H9 (cell line): Measurements from ENCODE around the gene SPN. TPM values are rescaled to one million over a fixed set of nuclear protein-coding genes. Genes with fewer than 3 reads are reported as not detected.

Experiments
- DNase-seq: peaks from one replicate; pipeline ENCODE4 v3.0.0-alpha.2; 2017
- H2AFZ ChIP-seq: one replicate; pipeline ENCODE4 v1.6.1; 2013; ENCODE audit warnings: mild to moderate bottlenecking, low read length, control low read depth, moderate library complexity
- H2AK5ac ChIP-seq: 2 replicates; pipeline ENCODE4 v1.6.1; 2013; ENCODE audit warnings: low read length, control low read depth, mixed read lengths; ENCODE audit not compliant: insufficient read length
- H2BK120ac ChIP-seq: one replicate; pipeline ENCODE4 v1.6.1; 2013; ENCODE audit warnings: low read depth, mild to moderate bottlenecking, low read length, control low read depth, inconsistent platforms; ENCODE audit not compliant: poor library complexity, severe bottlenecking
- H2BK12ac ChIP-seq: 2 replicates; pipeline ENCODE4 v1.6.1; 2013; ENCODE audit warnings: low read length, control low read depth, mixed read lengths, low read depth; ENCODE audit not compliant: insufficient read length
- H2BK15ac ChIP-seq: 2 replicates; pipeline ENCODE4 v1.6.1; 2013; ENCODE audit warnings: low read depth, low read length, control low read depth
- H2BK20ac ChIP-seq: one replicate; pipeline ENCODE4 v1.6.1; 2013; ENCODE audit warnings: low read depth, mild to moderate bottlenecking, low read length, control low read depth, inconsistent platforms; ENCODE audit not compliant: poor library complexity, severe bottlenecking
- H2BK5ac ChIP-seq: 2 replicates; pipeline ENCODE4 v1.6.1; 2013; ENCODE audit warnings: low read length, control low read depth, mixed read lengths; ENCODE audit not compliant: insufficient read length
- H3K14ac ChIP-seq: 2 replicates; pipeline ENCODE4 v1.6.1; 2013; ENCODE audit warnings: low read length, control low read depth; ENCODE audit not compliant: insufficient read depth
- H3K18ac ChIP-seq: 2 replicates; pipeline ENCODE4 v1.6.1; 2013; ENCODE audit warnings: low read depth, mild to moderate bottlenecking, mixed read lengths, low read length, control low read depth; ENCODE audit not compliant: insufficient read length
- H3K23ac ChIP-seq: 2 replicates; pipeline ENCODE4 v1.6.1; 2013; ENCODE audit warnings: low read length, control low read depth, mixed read lengths, low read depth; ENCODE audit not compliant: insufficient read length
- H3K23me2 ChIP-seq: 2 replicates; pipeline ENCODE4 v1.6.1; 2013; ENCODE audit warnings: low read depth, mild to moderate bottlenecking, mixed read lengths, low read length, control low read depth; ENCODE audit not compliant: insufficient read length, poor library complexity, severe bottlenecking
- H3K27ac ChIP-seq: 2 replicates; pipeline ENCODE4 v1.5.1; 2013; ENCODE audit warnings: low read length, control low read depth, mixed read lengths, low read depth; ENCODE audit not compliant: insufficient read length
- H3K27me3 ChIP-seq: 2 replicates; pipeline ENCODE4 v1.6.1; 2013; ENCODE audit warnings: low read length, control low read depth, inconsistent platforms; ENCODE audit not compliant: insufficient read depth
- H3K4ac ChIP-seq: 2 replicates; pipeline ENCODE4 v1.6.1; 2013; ENCODE audit warnings: low read depth, mild to moderate bottlenecking, control low read depth, inconsistent platforms, low read length, moderate library complexity
- H3K4me1 ChIP-seq: 2 replicates; pipeline ENCODE4 v1.6.1; 2013; ENCODE audit warnings: low read length, control low read depth, inconsistent platforms; ENCODE audit not compliant: insufficient read depth
- H3K4me2 ChIP-seq: 2 replicates; pipeline ENCODE4 v1.6.1; 2013; ENCODE audit warnings: low read length, control low read depth, mixed read lengths; ENCODE audit not compliant: insufficient read length, insufficient read depth
- H3K56ac ChIP-seq: 2 replicates; pipeline ENCODE4 v1.6.1; 2013; ENCODE audit warnings: low read depth, mild to moderate bottlenecking, mixed read lengths, low read length, control low read depth; ENCODE audit not compliant: insufficient read length
- H3K79me1 ChIP-seq: 2 replicates; pipeline ENCODE4 v1.6.1; 2013; ENCODE audit warnings: low read depth, mild to moderate bottlenecking, moderate library complexity, low read length, control low read depth, inconsistent platforms; ENCODE audit not compliant: insufficient read depth, poor library complexity, severe bottlenecking
- H3K79me2 ChIP-seq: 2 replicates; pipeline ENCODE4 v1.6.1; 2013; ENCODE audit warnings: low read length, control low read depth, inconsistent platforms; ENCODE audit not compliant: insufficient read depth
- H3K9ac ChIP-seq: 2 replicates; pipeline ENCODE4 v1.6.1; 2013; ENCODE audit warnings: low read length, control low read depth, mixed read lengths; ENCODE audit not compliant: insufficient read length; ENCODE audit errors: extremely low read depth
- H3K9me3 ChIP-seq: one replicate; pipeline ENCODE4 v1.6.1; 2013; ENCODE audit warnings: low read depth, low read length, inconsistent platforms; ENCODE audit not compliant: control insufficient read depth
- H3T11ph ChIP-seq: one replicate; pipeline ENCODE4 v1.6.1; 2013; ENCODE audit warnings: mild to moderate bottlenecking, low read length, control low read depth, inconsistent platforms
- H4K20me1 ChIP-seq: one replicate; pipeline ENCODE4 v1.6.1; 2013; ENCODE audit not compliant: control insufficient read depth, insufficient read length, insufficient read depth
- H4K5ac ChIP-seq: 2 replicates; pipeline ENCODE4 v1.6.1; 2013; ENCODE audit warnings: low read depth, mild to moderate bottlenecking, mixed read lengths, low read length, control low read depth; ENCODE audit not compliant: insufficient read length
- H4K8ac ChIP-seq: replicated peaks from 2 replicates; pipeline ENCODE4 v1.6.1; 2013; ENCODE audit warnings: low read length, control low read depth, mixed read lengths, low read depth; ENCODE audit not compliant: insufficient read length
- H4K91ac ChIP-seq: 2 replicates; pipeline ENCODE4 v1.6.1; 2013; ENCODE audit warnings: low read depth, mild to moderate bottlenecking, moderate library complexity, mixed read lengths, low read length, control low read depth; ENCODE audit not compliant: insufficient read length
- H3K27ac Mint-ChIP-seq, 3 experiments: 2 replicates in 2 of 3; 3 replicates in 1 of 3; pipeline ENCODE4 v1.8.0; 2020 to 2021; ENCODE audit warnings: mixed read lengths in 3 of 3, mild to moderate bottlenecking in 1 of 3, moderate library complexity in 1 of 3
- H3K27me3 Mint-ChIP-seq: 2 replicates; pipeline ENCODE4 v1.8.0; 2021; ENCODE audit warnings: low read depth, mild to moderate bottlenecking, moderate library complexity, mixed read lengths
- H3K36me3 Mint-ChIP-seq, 3 experiments: 2 replicates in 2 of 3; 3 replicates in 1 of 3; pipeline ENCODE4 v1.8.0; 2020 to 2021; ENCODE audit warnings: low read depth in 3 of 3, mixed read lengths in 3 of 3; ENCODE audit not compliant: insufficient read depth in 1 of 3
- H3K4me1 Mint-ChIP-seq, 2 experiments: 2 replicates each; pipeline ENCODE4 v1.8.0; 2020; ENCODE audit warnings: mixed read lengths in 2 of 2
- H3K4me3 Mint-ChIP-seq, 2 experiments: 2 replicates in 1 of 2; 3 replicates in 1 of 2; pipeline ENCODE4 v1.8.0; 2020 to 2021; ENCODE audit warnings: mild to moderate bottlenecking in 2 of 2, mixed read lengths in 2 of 2, moderate library complexity in 1 of 2
- H3K9me3 Mint-ChIP-seq, 2 experiments: 2 replicates in 1 of 2; 3 replicates in 1 of 2; pipeline ENCODE4 v1.8.0; 2020; ENCODE audit warnings: mild to moderate bottlenecking in 2 of 2, mixed read lengths in 2 of 2, moderate library complexity in 1 of 2
- CTCF ChIP-seq: fragments of 200-600 bp; sonication (generic); conservative IDR thresholded peaks from 3 replicates; pipeline ENCODE4 v1.8.0; 2021; ENCODE audit warnings: antibody characterized with exemption, mild to moderate bottlenecking
- WGBS: extraction: QIAGEN DNeasy Blood & Tissue Kit; methylation state at CpG from one replicate; pipeline ENCODE4 v1.1.7; 2013; ENCODE audit warnings: missing lambda C conversion rate, low lambda C conversion rate, mixed read lengths; ENCODE audit not compliant: insufficient read length; ENCODE audit errors: extremely low coverage; 5-methylcytosine and 5-hydroxymethylcytosine counted together
- total RNA-seq: library from RNA; stranded (reverse); gene quantifications from 2 replicates; pipeline ENCODE4 v1.2.1, GENCODE V29; 2021

The SPN gene
- total RNA-seq, 1 experiment from 2014 or later, result 0.77 TPM

- Histone ChIP-seq H3K4ac (no peak overlapping the region), H3K56ac (no peak overlapping the region), H3K18ac (no peak overlapping the region), H3K27me3 (no peaks in the 10 kb centered on the region), H3K23me2 (no peaks in the 10 kb centered on the region), H4K20me1 (no peaks in the 10 kb centered on the region), H2BK12ac (no peak overlapping the region), H2BK120ac (no peak overlapping the region), H2BK20ac (no peak overlapping the region), H4K8ac (no peak overlapping the region), H3T11ph (no peak overlapping the region), H3K4me2 (no peak overlapping the region), H2BK15ac (no peak overlapping the region), H4K91ac (no peak overlapping the region), H3K9me3 (no peaks in the 10 kb centered on the region), H3K79me1 (no peaks in the 10 kb centered on the region), H2AFZ (no peak overlapping the region), H2BK5ac (no peak overlapping the region), H3K79me2 (no peaks in the 10 kb centered on the region), H3K9ac (no peak overlapping the region), H2AK5ac (no peak overlapping the region), H4K5ac (no peak overlapping the region), H3K4me1 (peaks cover 2% of the 10 kb centered on the region; the same call in 1 of the 2 replicates), H3K27ac (no peak overlapping the region), H3K23ac (no peak overlapping the region), H3K14ac (no peak overlapping the region)
- Mint-ChIP-seq H3K27ac (no peak overlapping the region), H3K27me3 (no peaks in the 10 kb centered on the region), H3K4me1 (peaks cover 10 to 14% of the 10 kb centered on the region in 2 experiments), H3K4me3 (no peak overlapping the region), H3K36me3 (no peaks in the 10 kb centered on the region), H3K9me3 (no peaks in the 10 kb centered on the region)
- WGBS, result no CpG with 5 or more reads among the region's 2 CpGs
- no peak for DNase-seq
- no peak for TF ChIP-seq CTCF
Observed at GRCh38 chr16:29650771-29651170, 12.3 kb upstream of the SPN start.
